HG02623 (cell line): Measurements from ENCODE around the gene ST7.

Source experiments
- ATAC-seq: cut with Tn5 transposase; IDR thresholded peaks from one replicate; pipeline ENCODE4 v1.9.1; 2021; ENCODE audit warnings: moderate library complexity; ENCODE audit not compliant: unreplicated experiment

The ST7 gene

GRCh38 chr7:117249696-117250095 is 296.4 kb downstream of the ST7 start:
- ATAC-seq = no peak

GRCh38 chr7:117250245-117250644 is 296.9 kb downstream of the ST7 start:
- no peak for ATAC-seq

GRCh38 chr7:117250801-117251200 is 297.5 kb downstream of the ST7 start:
- ATAC-seq = no peak

GRCh38 chr7:117251687-117252086 is 298.4 kb downstream of the ST7 start:
- ATAC-seq = peak; percentile 58

GRCh38 chr7:117259615-117260014 is 306.3 kb downstream of the ST7 start:
- no peak for ATAC-seq

- no peak for ATAC-seq
These were observed 309.2 kb downstream of the ST7 start for GRCh38 chr7:117262546-117262945.

- no peak for ATAC-seq
These were observed 311.4 kb downstream of the ST7 start for GRCh38 chr7:117264716-117265115.

- no peak for ATAC-seq
These were observed 316.1 kb downstream of the ST7 start for GRCh38 chr7:117269417-117269816.

GRCh38 chr7:117269886-117270285 is 316.6 kb downstream of the ST7 start:
- ATAC-seq = no peak

GRCh38 chr7:117270371-117270770 is 317.1 kb downstream of the ST7 start:
- ATAC-seq = no peak

- no peak for ATAC-seq
These were observed 318.3 kb downstream of the ST7 start for GRCh38 chr7:117271566-117271965.

GRCh38 chr7:117272017-117272759 is 318.9 kb downstream of the ST7 start:
- ATAC-seq = no peak

GRCh38 chr7:117273325-117273724 is 320.0 kb downstream of the ST7 start:
- no peak for ATAC-seq

- ATAC-seq = no peak
These were observed 320.5 kb downstream of the ST7 start for GRCh38 chr7:117273814-117274225.

GRCh38 chr7:117274951-117275350 is 321.6 kb downstream of the ST7 start:
- no peak for ATAC-seq

GRCh38 chr7:117277576-117277975 is 324.3 kb downstream of the ST7 start:
- ATAC-seq = no peak

GRCh38 chr7:117278040-117278439 is 324.7 kb downstream of the ST7 start:
- no peak for ATAC-seq

- no peak for ATAC-seq
These were observed 325.9 kb downstream of the ST7 start for GRCh38 chr7:117279203-117279602.
